ENCODE data around the gene MYL6.

MYL6 gene

GRCh38 chr12:56127888-56128669 is 30.1 kb upstream of the MYL6 start, which contains the start of gene ESYT1 (continued):
- peak; percentile 54; the same call in 1 of the 2 replicates for TF ChIP-seq ZNF394 (tag by site-specific recombination; IDR thresholded peaks at IDR 0.05; ENCODE audit: borderline replicate concordance)
- TF ChIP-seq ZNF76 (tag by site-specific recombination; IDR thresholded peaks at IDR 0.05; ENCODE audit: borderline replicate concordance, low read depth) = no peak; the same call in 1 of the 2 replicates
- no peak for TF ChIP-seq TSHZ1 (tag by site-specific recombination; IDR thresholded peaks at IDR 0.05; ENCODE audit: borderline replicate concordance)
- TF ChIP-seq ZNF426 (tag by site-specific recombination; IDR thresholded peaks at IDR 0.05) = no peak
- TF ChIP-seq ZNF555 (tag by site-specific recombination; conservative IDR thresholded peaks at IDR 0.05) = no peak
- no peak for TF ChIP-seq ZNF558 (tag by site-specific recombination; IDR thresholded peaks at IDR 0.05)
- peak; percentile 61 for TF ChIP-seq KLF9 (tag by site-specific recombination; IDR thresholded peaks at IDR 0.05; ENCODE audit: low read depth)
- TF ChIP-seq MEIS1 (CRISPR knock-in tag; IDR thresholded peaks at IDR 0.05; ENCODE audit: borderline replicate concordance) = no peak
- no peak for TF ChIP-seq RBAK (tag by site-specific recombination; IDR thresholded peaks at IDR 0.05)
- no peak for TF ChIP-seq ZNF266 (tag by site-specific recombination; IDR thresholded peaks at IDR 0.05; ENCODE audit: low read depth)
- peak; percentile 16; the same call in 1 of the 2 replicates for TF ChIP-seq KLF16 (tag by site-specific recombination; IDR thresholded peaks at IDR 0.05)
- no peak for TF ChIP-seq ZNF18 (tag by site-specific recombination; IDR thresholded peaks at IDR 0.05)
- TF ChIP-seq ZNF701 (tag by site-specific recombination; IDR thresholded peaks at IDR 0.05) = no peak
- no peak for TF ChIP-seq ZNF433 (tag by site-specific recombination; IDR thresholded peaks at IDR 0.05; ENCODE audit: low read depth)
- no peak for TF ChIP-seq ZNF140 (tag by site-specific recombination; IDR thresholded peaks at IDR 0.05)
- TF ChIP-seq ZFP37 (tag by site-specific recombination; IDR thresholded peaks at IDR 0.05) = peak; percentile 63
- TF ChIP-seq SCRT2 (tag by site-specific recombination; IDR thresholded peaks at IDR 0.05) = no peak
- peak; percentile 89 for TF ChIP-seq ZNF501 (tag by site-specific recombination; IDR thresholded peaks at IDR 0.05)
- TF ChIP-seq ZEB2 (tag by site-specific recombination; IDR thresholded peaks at IDR 0.05) = peak; percentile 62; the same call in 1 of the 2 replicates
- TF ChIP-seq BCL11B (tag by site-specific recombination; IDR thresholded peaks at IDR 0.05; ENCODE audit: low read depth) = peak; percentile 88
- no peak; the same call in 1 of the 2 replicates for TF ChIP-seq ZNF654 (tag by site-specific recombination; IDR thresholded peaks at IDR 0.05; ENCODE audit: low read depth)
- 0 out of 2 replicates have a peak, but pooled peaks have one; percentile 30 for TF ChIP-seq PRDM2 (tag by site-specific recombination; IDR thresholded peaks at IDR 0.05; ENCODE audit: borderline replicate concordance)
- no peak for TF ChIP-seq ZNF488 (tag by site-specific recombination; IDR thresholded peaks at IDR 0.05)
- TF ChIP-seq ZNF621 (tag by site-specific recombination; IDR thresholded peaks at IDR 0.05) = no peak
- TF ChIP-seq KLF1 (tag by site-specific recombination; IDR thresholded peaks at IDR 0.05) = no peak
- peak; percentile 78 for TF ChIP-seq SP7 (tag by site-specific recombination; IDR thresholded peaks at IDR 0.05)
